ENCODE data around the gene PEAK1. TPM values are rescaled to one million over a fixed set of nuclear protein-coding genes. Genes with fewer than 3 reads are reported as not detected.
"Not testable (repeated sequence)": the region's sequence is repeated elsewhere in the genome, so short reads cannot be mapped to it uniquely, and the experiment has no call there.

PEAK1 gene
- total and polyA plus RNA-seq, 2 donors (not counting 1 experiment from before 2014, with no cell fraction given): 61.0 to 91.8 TPM

GRCh38 chr15:77180270-77180669 is 239.6 kb downstream of the PEAK1 start:
- Histone ChIP-seq H3K4me1 (ENCODE audit: control insufficient read depth, extremely low read depth, insufficient read depth, low read length) (no peaks in the 10 kb centered on the region), H2AFZ (ENCODE audit: low read length) (no peak overlapping the region), H3K4me3 (replicated peaks in 1 of 4; ENCODE audit: control extremely low read depth in 1 of 4, insufficient read depth in 1 of 4, low read depth in 3 of 4, low read length in 4 of 4) (no peak overlapping the region), H3K9me3 (ENCODE audit: control insufficient read depth, insufficient read depth, low read depth, low read length) (no peaks in the 10 kb centered on the region), H3K79me2 (ENCODE audit: control insufficient read depth, insufficient read depth, low read length) (no peaks in the 10 kb centered on the region), H4K20me1 (ENCODE audit: control insufficient read depth, extremely low read depth, insufficient read depth, low read length) (no peaks in the 10 kb centered on the region), H3K36me3 (ENCODE audit: control insufficient read depth, insufficient read depth, low read length) (peaks cover 3% of the 10 kb centered on the region), H3K4me2 (ENCODE audit: extremely low read depth, insufficient read depth, low read length) (no peak overlapping the region), H3K27ac (ENCODE audit: insufficient read depth, low read length) (no peak overlapping the region), H3K27me3 (ENCODE audit: control insufficient read depth, insufficient read depth, low read length) (no peaks in the 10 kb centered on the region), H3K9ac (ENCODE audit: insufficient read depth, low read length) (no peak overlapping the region)
- DNase-seq (ENCODE audit: low read depth in 2 of 2): no peak
- no peak for TF ChIP-seq EZH2 (IDR thresholded peaks at IDR 0.05; ENCODE audit: low read length, missing control alignments)
- TF ChIP-seq, protein P1, sequence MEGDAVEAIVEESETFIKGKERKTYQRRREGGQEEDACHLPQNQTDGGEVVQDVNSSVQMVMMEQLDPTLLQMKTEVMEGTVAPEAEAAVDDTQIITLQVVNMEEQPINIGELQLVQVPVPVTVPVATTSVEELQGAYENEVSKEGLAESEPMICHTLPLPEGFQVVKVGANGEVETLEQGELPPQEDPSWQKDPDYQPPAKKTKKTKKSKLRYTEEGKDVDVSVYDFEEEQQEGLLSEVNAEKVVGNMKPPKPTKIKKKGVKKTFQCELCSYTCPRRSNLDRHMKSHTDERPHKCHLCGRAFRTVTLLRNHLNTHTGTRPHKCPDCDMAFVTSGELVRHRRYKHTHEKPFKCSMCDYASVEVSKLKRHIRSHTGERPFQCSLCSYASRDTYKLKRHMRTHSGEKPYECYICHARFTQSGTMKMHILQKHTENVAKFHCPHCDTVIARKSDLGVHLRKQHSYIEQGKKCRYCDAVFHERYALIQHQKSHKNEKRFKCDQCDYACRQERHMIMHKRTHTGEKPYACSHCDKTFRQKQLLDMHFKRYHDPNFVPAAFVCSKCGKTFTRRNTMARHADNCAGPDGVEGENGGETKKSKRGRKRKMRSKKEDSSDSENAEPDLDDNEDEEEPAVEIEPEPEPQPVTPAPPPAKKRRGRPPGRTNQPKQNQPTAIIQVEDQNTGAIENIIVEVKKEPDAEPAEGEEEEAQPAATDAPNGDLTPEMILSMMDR (conservative IDR thresholded peaks at IDR 0.05 in 1 of 2, IDR thresholded peaks at IDR 0.05 in 1 of 2; ENCODE audit: low read depth in 1 of 2, low read length in 2 of 2): no peak

GRCh38 chr15:77179541-77179998 is 240.3 kb downstream of the PEAK1 start:
- Histone ChIP-seq H3K9ac (ENCODE audit: insufficient read depth, low read length) (no peak overlapping the region), H3K4me2 (ENCODE audit: extremely low read depth, insufficient read depth, low read length) (no peak overlapping the region), H2AFZ (ENCODE audit: low read length) (no peak overlapping the region), H3K4me1 (ENCODE audit: control insufficient read depth, extremely low read depth, insufficient read depth, low read length) (no peaks in the 10 kb centered on the region), H3K79me2 (ENCODE audit: control insufficient read depth, insufficient read depth, low read length) (no peaks in the 10 kb centered on the region), H3K4me3 (replicated peaks in 1 of 4; ENCODE audit: control extremely low read depth in 1 of 4, insufficient read depth in 1 of 4, low read depth in 3 of 4, low read length in 4 of 4) (no peak overlapping the region), H3K27ac (ENCODE audit: insufficient read depth, low read length) (no peak overlapping the region), H4K20me1 (ENCODE audit: control insufficient read depth, extremely low read depth, insufficient read depth, low read length) (no peaks in the 10 kb centered on the region), H3K9me3 (ENCODE audit: control insufficient read depth, insufficient read depth, low read depth, low read length) (no peaks in the 10 kb centered on the region), H3K36me3 (ENCODE audit: control insufficient read depth, insufficient read depth, low read length) (peaks cover 3% of the 10 kb centered on the region), H3K27me3 (ENCODE audit: control insufficient read depth, insufficient read depth, low read length) (no peaks in the 10 kb centered on the region)
- DNase-seq (ENCODE audit: low read depth in 2 of 2): no peak
- TF ChIP-seq EZH2 (IDR thresholded peaks at IDR 0.05; ENCODE audit: low read length, missing control alignments): no peak
- TF ChIP-seq, protein P1 (conservative IDR thresholded peaks at IDR 0.05 in 1 of 2, IDR thresholded peaks at IDR 0.05 in 1 of 2; ENCODE audit: low read depth in 1 of 2, low read length in 2 of 2): no peak

GRCh38 chr15:77178411-77178810 is 241.5 kb downstream of the PEAK1 start:
- Histone ChIP-seq H3K79me2 (ENCODE audit: control insufficient read depth, insufficient read depth, low read length) (no peaks in the 10 kb centered on the region), H3K36me3 (ENCODE audit: control insufficient read depth, insufficient read depth, low read length) (peaks cover 3% of the 10 kb centered on the region), H2AFZ (ENCODE audit: low read length) (no peak overlapping the region), H3K4me1 (ENCODE audit: control insufficient read depth, extremely low read depth, insufficient read depth, low read length) (no peaks in the 10 kb centered on the region), H4K20me1 (ENCODE audit: control insufficient read depth, extremely low read depth, insufficient read depth, low read length) (no peaks in the 10 kb centered on the region), H3K4me2 (ENCODE audit: extremely low read depth, insufficient read depth, low read length) (no peak overlapping the region), H3K9ac (ENCODE audit: insufficient read depth, low read length) (no peak overlapping the region), H3K4me3 (replicated peaks in 1 of 4; ENCODE audit: control extremely low read depth in 1 of 4, insufficient read depth in 1 of 4, low read depth in 3 of 4, low read length in 4 of 4) (no peak overlapping the region), H3K27ac (ENCODE audit: insufficient read depth, low read length) (no peak overlapping the region), H3K27me3 (ENCODE audit: control insufficient read depth, insufficient read depth, low read length) (no peaks in the 10 kb centered on the region), H3K9me3 (ENCODE audit: control insufficient read depth, insufficient read depth, low read depth, low read length) (no peaks in the 10 kb centered on the region)
- TF ChIP-seq, protein P1 (conservative IDR thresholded peaks at IDR 0.05 in 1 of 2, IDR thresholded peaks at IDR 0.05 in 1 of 2; ENCODE audit: low read depth in 1 of 2, low read length in 2 of 2): no peak
- no peak for TF ChIP-seq EZH2 (IDR thresholded peaks at IDR 0.05; ENCODE audit: low read length, missing control alignments)
- no peak for DNase-seq (ENCODE audit: low read depth in 2 of 2)

- not testable (repeated sequence) for H3K27me3 ChIP-seq (ENCODE audit: control insufficient read depth, insufficient read depth, low read length); H3K9me3 ChIP-seq (ENCODE audit: control insufficient read depth, insufficient read depth, low read depth, low read length); H3K79me2 ChIP-seq (ENCODE audit: control insufficient read depth, insufficient read depth, low read length); DNase-seq (ENCODE audit: low read depth in 2 of 2); H2AFZ ChIP-seq (ENCODE audit: low read length); H3K36me3 ChIP-seq (ENCODE audit: control insufficient read depth, insufficient read depth, low read length); H3K27ac ChIP-seq (ENCODE audit: insufficient read depth, low read length); H3K4me2 ChIP-seq (ENCODE audit: extremely low read depth, insufficient read depth, low read length); H4K20me1 ChIP-seq (ENCODE audit: control insufficient read depth, extremely low read depth, insufficient read depth, low read length); H3K4me1 ChIP-seq (ENCODE audit: control insufficient read depth, extremely low read depth, insufficient read depth, low read length); H3K9ac ChIP-seq (ENCODE audit: insufficient read depth, low read length); H3K4me3 ChIP-seq (replicated peaks in 1 of 4; ENCODE audit: control extremely low read depth in 1 of 4, insufficient read depth in 1 of 4, low read depth in 3 of 4, low read length in 4 of 4)
Observed at GRCh38 chr15:77176148-77176547, 243.8 kb downstream of the PEAK1 start.

Measured in fibroblast of lung (primary cell).